K562 (cell line): Measurements from ENCODE around the gene CCSER2. TPM values are rescaled to one million over a fixed set of nuclear protein-coding genes. Genes with fewer than 3 reads are reported as not detected.
A peak's percentile ranks its signal among the peaks of the same experiment; 100 is the strongest.

Source experiments
- ARNT ChIP-seq, 2 experiments: fragments of 450-650 bp; IDR thresholded peaks; 2 replicates each; pipeline ENCODE4 v1.6.1; 2016; ENCODE audit warnings: mild to moderate bottlenecking in 1 of 2
- BRCA1 ChIP-seq, 2 experiments: fragments of 450-650 bp in 1 of 2; sonication (generic) in 1 of 2; formaldehyde crosslinking in 1 of 2; IDR thresholded peaks; 2 replicates each; pipeline versions ENCODE4 v1.5.0 to v1.6.1; 2017 to 2020; ENCODE audit warnings: mild to moderate bottlenecking in 1 of 2, missing genetic modification reagents in 1 of 2
- ELF1 ChIP-seq: fragments of 200-800 bp; sonication (Bioruptor generic); IDR thresholded peaks from 2 replicates; pipeline ENCODE4 v1.6.1; 2016; ENCODE audit warnings: missing genetic modification characterization, missing compliant biosample characterization
- EP400 ChIP-seq: fragments of 450-650 bp; IDR thresholded peaks from 2 replicates; pipeline ENCODE4 v1.6.1; 2017; ENCODE audit warnings: antibody characterized with exemption, mild to moderate bottlenecking, moderate library complexity
- HDAC1 ChIP-seq, 2 experiments: fragments of 450-650 bp; IDR thresholded peaks; 2 replicates each; pipeline ENCODE4 v1.6.1; 2016 to 2017; ENCODE audit warnings: inconsistent platforms in 1 of 2, mild to moderate bottlenecking in 1 of 2, moderate library complexity in 1 of 2
- HNRNPH1 ChIP-seq: fragments of 200-400 bp; formaldehyde crosslinking; optimal IDR thresholded peaks from 2 replicates; pipeline ENCODE3; 2017; ENCODE audit warnings: low read depth, mild to moderate bottlenecking, low read length, moderate library complexity
- JUNB ChIP-seq: fragments of 450-650 bp; formaldehyde crosslinking; conservative IDR thresholded peaks from 2 replicates; pipeline ENCODE4 v1.4.0; 2020; ENCODE audit warnings: mild to moderate bottlenecking
- KAT2B ChIP-seq: IDR thresholded peaks from one replicate; pipeline ENCODE4 v1.6.1; 2012; ENCODE audit warnings: low read depth, mild to moderate bottlenecking, control low read depth, inconsistent platforms, low read length, moderate library complexity
- KDM1A ChIP-seq, 2 experiments: fragments of 450-650 bp; IDR thresholded peaks; 2 replicates each; pipeline ENCODE4 v1.6.1; 2016; ENCODE audit warnings: mild to moderate bottlenecking in 2 of 2
- LCOR ChIP-seq: sonication (generic); formaldehyde crosslinking; IDR thresholded peaks from 2 replicates; pipeline ENCODE4 v1.8.0; 2022; ENCODE audit warnings: mild to moderate bottlenecking, missing genetic modification reagents
- MAFF ChIP-seq: IDR thresholded peaks from 2 replicates; pipeline ENCODE4 v1.6.1; 2012; ENCODE audit warnings: low read length, improper control_type of control experiment
- MXD1 ChIP-seq: fragments of 250-450 bp; sonication (Bioruptor Pico); IDR thresholded peaks from 2 replicates; pipeline ENCODE4 v1.8.0; 2021; ENCODE audit warnings: borderline replicate concordance, mild to moderate bottlenecking, moderate library complexity; ENCODE audit not compliant: poor library complexity, severe bottlenecking
- NR2C1 ChIP-seq, 2 experiments: fragments of 450-650 bp; IDR thresholded peaks; 2 replicates each; pipeline ENCODE4 v1.6.1; 2017; ENCODE audit warnings: mild to moderate bottlenecking in 2 of 2, antibody characterized with exemption in 1 of 2, inconsistent platforms in 1 of 2, missing compliant biosample characterization in 1 of 2, missing genetic modification characterization in 1 of 2
- PCBP1 ChIP-seq: fragments of 200-400 bp; formaldehyde crosslinking; IDR thresholded peaks from 2 replicates; pipeline ENCODE4 v1.6.1; 2018; ENCODE audit warnings: mild to moderate bottlenecking, low read depth, low read length; ENCODE audit not compliant: poor library complexity, severe bottlenecking
- PML ChIP-seq: IDR thresholded peaks from 2 replicates; pipeline ENCODE4 v1.6.1; 2012; ENCODE audit warnings: low read length, inconsistent platforms
- ZNF12 ChIP-seq: sonication (generic); formaldehyde crosslinking; IDR thresholded peaks from 2 replicates; pipeline ENCODE4 v1.4.0; 2020; ENCODE audit warnings: mild to moderate bottlenecking, missing genetic modification reagents
- ZNF280A ChIP-seq: fragments of 450-650 bp; IDR thresholded peaks from 2 replicates; pipeline ENCODE4 v1.6.1; 2018; ENCODE audit warnings: mild to moderate bottlenecking, low read depth; ENCODE audit not compliant: partially characterized antibody
- polyA plus RNA-seq, 8 experiments: library from polyadenylated mRNA; depleted of rRNA in 4 of 8; stranded (reverse) in 5 of 8; unstranded in 3 of 8; fragments of >200 nt; fragmentation: Nextera tagmentation in 2 of 8; fragmentation: Illumina TruSeq in 1 of 8; extraction: Ambion mirVana in 2 of 8; extraction: Trizol in 1 of 8; gene quantifications; 2 replicates each; pipeline versions ENCODE4 v1.2.1 to v1.2.3, GENCODE V29; 2011 to 2014; ENCODE audit warnings: inconsistent platforms in 1 of 8, missing spikeins in 1 of 8
- total RNA-seq, 7 experiments: library from RNA; depleted of rRNA in 6 of 7; stranded (reverse); fragments of >200 nt in 6 of 7; fragmentation: Illumina TruSeq in 2 of 7; extraction: Trizol in 2 of 7; gene quantifications; 2 replicates each; pipeline versions ENCODE4 v1.2.1 to v1.2.3, GENCODE V29; 2011 to 2021; ENCODE audit warnings: low replicate concordance in 1 of 7
- TF ChIP-seq, protein P1 (sequence below), 2 experiments: fragments of 150-350 bp in 1 of 2; IDR thresholded peaks; 2 replicates each; pipeline ENCODE4 v1.6.1; 2012 to 2016; ENCODE audit warnings: low read depth in 2 of 2, low read length in 2 of 2, mild to moderate bottlenecking in 1 of 2, moderate library complexity in 1 of 2
- TF ChIP-seq, protein P2 (sequence below): fragments of 250-450 bp; sonication (Bioruptor Pico); IDR thresholded peaks from 2 replicates; pipeline ENCODE4 v1.8.0; 2022; ENCODE audit warnings: inconsistent platforms
- TF ChIP-seq, protein P3 (sequence below): sonication (generic); formaldehyde crosslinking; IDR thresholded peaks from 2 replicates; pipeline ENCODE4 v1.8.1; 2023; ENCODE audit warnings: mild to moderate bottlenecking, missing genetic modification reagents

Gene CCSER2
- total and polyA plus RNA-seq, 9 of the 15 experiments (the other 6 are each of a cell fraction or from before 2014, with no cell fraction given): 2.7 to 15.1 (median 9.7) TPM

- TF ChIP-seq, protein P1, sequence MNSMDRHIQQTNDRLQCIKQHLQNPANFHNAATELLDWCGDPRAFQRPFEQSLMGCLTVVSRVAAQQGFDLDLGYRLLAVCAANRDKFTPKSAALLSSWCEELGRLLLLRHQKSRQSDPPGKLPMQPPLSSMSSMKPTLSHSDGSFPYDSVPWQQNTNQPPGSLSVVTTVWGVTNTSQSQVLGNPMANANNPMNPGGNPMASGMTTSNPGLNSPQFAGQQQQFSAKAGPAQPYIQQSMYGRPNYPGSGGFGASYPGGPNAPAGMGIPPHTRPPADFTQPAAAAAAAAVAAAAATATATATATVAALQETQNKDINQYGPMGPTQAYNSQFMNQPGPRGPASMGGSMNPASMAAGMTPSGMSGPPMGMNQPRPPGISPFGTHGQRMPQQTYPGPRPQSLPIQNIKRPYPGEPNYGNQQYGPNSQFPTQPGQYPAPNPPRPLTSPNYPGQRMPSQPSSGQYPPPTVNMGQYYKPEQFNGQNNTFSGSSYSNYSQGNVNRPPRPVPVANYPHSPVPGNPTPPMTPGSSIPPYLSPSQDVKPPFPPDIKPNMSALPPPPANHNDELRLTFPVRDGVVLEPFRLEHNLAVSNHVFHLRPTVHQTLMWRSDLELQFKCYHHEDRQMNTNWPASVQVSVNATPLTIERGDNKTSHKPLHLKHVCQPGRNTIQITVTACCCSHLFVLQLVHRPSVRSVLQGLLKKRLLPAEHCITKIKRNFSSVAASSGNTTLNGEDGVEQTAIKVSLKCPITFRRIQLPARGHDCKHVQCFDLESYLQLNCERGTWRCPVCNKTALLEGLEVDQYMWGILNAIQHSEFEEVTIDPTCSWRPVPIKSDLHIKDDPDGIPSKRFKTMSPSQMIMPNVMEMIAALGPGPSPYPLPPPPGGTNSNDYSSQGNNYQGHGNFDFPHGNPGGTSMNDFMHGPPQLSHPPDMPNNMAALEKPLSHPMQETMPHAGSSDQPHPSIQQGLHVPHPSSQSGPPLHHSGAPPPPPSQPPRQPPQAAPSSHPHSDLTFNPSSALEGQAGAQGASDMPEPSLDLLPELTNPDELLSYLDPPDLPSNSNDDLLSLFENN (IDR thresholded peaks at IDR 0.05; ENCODE audit: low read depth in 2 of 2, low read length in 2 of 2): peak in 1 of 2 experiments; percentile 97; a peak in 2 of 4 replicates
- TF ChIP-seq ZNF280A (no peak), HDAC1 (IDR thresholded peaks at IDR 0.05) (peak in 1 of 2 experiments; percentile 98; a peak in 2 of 4 replicates), MXD1 (no peak), BRCA1 (IDR thresholded peaks at IDR 0.05) (no peak), BRCA1 (CRISPR knock-in tag; IDR thresholded peaks at IDR 0.05) (no peak), ARNT (IDR thresholded peaks at IDR 0.05) (peak; percentile 96 to 97), PML (peak; percentile 97), KAT2B (no peak), KDM1A (IDR thresholded peaks at IDR 0.05) (peak; percentile 98 to 99), ZNF12 (no peak), LCOR (CRISPR knock-in tag) (peak; percentile 99), EP400 (peak; percentile 52; the same call in 1 of the 2 replicates), JUNB (CRISPR knock-in tag) (peak; percentile 72; the same call in 1 of the 2 replicates), MAFF (peak; percentile 84), NR2C1 (IDR thresholded peaks at IDR 0.05) (no peak), NR2C1 (tag; IDR thresholded peaks at IDR 0.05) (peak; percentile 76), PCBP1 (no peak), ELF1 (tag) (no peak), HNRNPH1 (no peak)
- TF ChIP-seq, protein P2, sequence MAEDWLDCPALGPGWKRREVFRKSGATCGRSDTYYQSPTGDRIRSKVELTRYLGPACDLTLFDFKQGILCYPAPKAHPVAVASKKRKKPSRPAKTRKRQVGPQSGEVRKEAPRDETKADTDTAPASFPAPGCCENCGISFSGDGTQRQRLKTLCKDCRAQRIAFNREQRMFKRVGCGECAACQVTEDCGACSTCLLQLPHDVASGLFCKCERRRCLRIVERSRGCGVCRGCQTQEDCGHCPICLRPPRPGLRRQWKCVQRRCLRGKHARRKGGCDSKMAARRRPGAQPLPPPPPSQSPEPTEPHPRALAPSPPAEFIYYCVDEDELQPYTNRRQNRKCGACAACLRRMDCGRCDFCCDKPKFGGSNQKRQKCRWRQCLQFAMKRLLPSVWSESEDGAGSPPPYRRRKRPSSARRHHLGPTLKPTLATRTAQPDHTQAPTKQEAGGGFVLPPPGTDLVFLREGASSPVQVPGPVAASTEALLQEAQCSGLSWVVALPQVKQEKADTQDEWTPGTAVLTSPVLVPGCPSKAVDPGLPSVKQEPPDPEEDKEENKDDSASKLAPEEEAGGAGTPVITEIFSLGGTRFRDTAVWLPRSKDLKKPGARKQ (CRISPR knock-in tag): no peak
- TF ChIP-seq, protein P3, sequence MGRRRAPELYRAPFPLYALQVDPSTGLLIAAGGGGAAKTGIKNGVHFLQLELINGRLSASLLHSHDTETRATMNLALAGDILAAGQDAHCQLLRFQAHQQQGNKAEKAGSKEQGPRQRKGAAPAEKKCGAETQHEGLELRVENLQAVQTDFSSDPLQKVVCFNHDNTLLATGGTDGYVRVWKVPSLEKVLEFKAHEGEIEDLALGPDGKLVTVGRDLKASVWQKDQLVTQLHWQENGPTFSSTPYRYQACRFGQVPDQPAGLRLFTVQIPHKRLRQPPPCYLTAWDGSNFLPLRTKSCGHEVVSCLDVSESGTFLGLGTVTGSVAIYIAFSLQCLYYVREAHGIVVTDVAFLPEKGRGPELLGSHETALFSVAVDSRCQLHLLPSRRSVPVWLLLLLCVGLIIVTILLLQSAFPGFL: no peak
Observed at GRCh38 chr10:84293574-84294016, 34.8 kb upstream of the CCSER2 start (continued).
